Esophagus muscularis mucosa (tissue), 4 donors: ENCODE results near the gene RBP7. TPM values are rescaled to one million over a fixed set of nuclear protein-coding genes. Genes with fewer than 3 reads are reported as not detected.
A peak's percentile ranks its signal among the peaks of the same experiment; 100 is the strongest.

Experiments used
- DNase-seq: peaks from one replicate; pipeline ENCODE4 v3.0.0-alpha.2; 2017; ENCODE audit errors: extremely low spot score
- H3K27ac ChIP-seq, 4 donors: fragments of 200-600 bp; sonication (generic); replicated peaks in 1 of 4; 1 replicate in 3 of 4; 2 replicates in 1 of 4; pipeline ENCODE4 v1.5.1; 2016 to 2019; ENCODE audit warnings: mild to moderate bottlenecking in 1 of 4
- H3K27me3 ChIP-seq, 4 donors: fragments of 200-600 bp; sonication (generic); one replicate each; pipeline versions ENCODE4 v1.5.1 to v1.6.0; 2016 to 2019
- H3K36me3 ChIP-seq, 4 donors: fragments of 200-600 bp; sonication (generic); one replicate each; pipeline ENCODE4 v1.5.1; 2016 to 2019
- H3K4me1 ChIP-seq, 4 donors: fragments of 200-600 bp; sonication (generic); one replicate each; pipeline ENCODE4 v1.5.1; 2016 to 2019
- H3K4me3 ChIP-seq, 4 donors: fragments of 200-600 bp; sonication (generic); 1 replicate in 2 of 4; 2 replicates in 2 of 4; pipeline ENCODE4 v1.5.1; 2016 to 2019; ENCODE audit warnings: mild to moderate bottlenecking in 4 of 4, moderate library complexity in 1 of 4
- H3K9me3 ChIP-seq, 4 donors: fragments of 200-600 bp; sonication (generic); 1 replicate in 3 of 4; 2 replicates in 1 of 4; pipeline ENCODE4 v1.5.1; 2016 to 2019
- EP300 ChIP-seq: sonication (generic); formaldehyde crosslinking; IDR thresholded peaks from one replicate; pipeline ENCODE4 v1.6.1; 2017; ENCODE audit warnings: antibody characterized with exemption
- POLR2A ChIP-seq: fragments of 450-650 bp; IDR thresholded peaks from one replicate; pipeline ENCODE4 v1.6.1; 2017; ENCODE audit warnings: antibody characterized with exemption, moderate library complexity, mild to moderate bottlenecking, low read depth
- POLR2AphosphoS5 ChIP-seq, 2 donors: sonication (generic); formaldehyde crosslinking; IDR thresholded peaks; one replicate each; pipeline ENCODE4 v1.6.1; 2017; ENCODE audit warnings: antibody characterized with exemption in 2 of 2
- WGBS: methylation state at CpG from one replicate; pipeline ENCODE4 v1.1.5; 2018; 5-methylcytosine and 5-hydroxymethylcytosine counted together
- intact Hi-C: fragments of 100-400 bp; cut with DNase I; formaldehyde crosslinking; loops from one replicate; pipeline ENCODE4 v1.15.1; 2023
- total RNA-seq, 4 donors: library from RNA; depleted of rRNA; stranded (reverse); fragments of >200 nt; gene quantifications; one replicate each; pipeline versions ENCODE4 v1.1.0 to v1.2.1, GENCODE V29; 2016
- TF ChIP-seq, protein P1 (sequence below), 3 experiments: fragments of 200-600 bp in 2 of 3; fragments of 450-650 bp in 1 of 3; sonication (generic) in 2 of 3; IDR thresholded peaks; one replicate each; pipeline ENCODE4 v1.5.1; 2017 to 2019; ENCODE audit warnings: antibody characterized with exemption in 3 of 3, mild to moderate bottlenecking in 2 of 3, moderate library complexity in 1 of 3

RBP7 gene
- total RNA-seq, 4 donors from 2014 or later, result 5.4 to 30.2 (median 18.1) TPM

DNA sequence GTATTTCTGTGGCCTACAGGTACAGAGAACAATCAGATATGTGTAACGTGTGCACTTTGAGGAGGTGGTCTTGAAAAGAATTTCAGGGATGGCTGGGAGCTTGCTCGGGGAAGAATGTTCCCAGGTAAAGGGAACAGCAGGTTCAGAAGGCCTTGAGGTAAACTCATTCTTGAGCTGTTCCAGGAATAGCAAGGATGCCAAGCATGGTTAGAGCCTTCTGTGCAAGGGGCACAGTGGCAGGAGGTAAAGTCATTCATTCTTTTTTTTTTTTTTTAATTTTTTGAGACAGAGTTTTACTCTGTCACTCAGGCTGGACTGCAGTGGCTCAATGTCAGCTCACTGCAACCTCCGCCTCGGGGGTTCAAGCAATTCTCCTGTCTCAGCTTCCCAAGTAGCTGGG lies 45.7 kb downstream of the RBP7 start:
- H3K4me1 ChIP-seq, result peaks cover 36 to 86% (median 66%) of the 10 kb centered on the region in 4 donors
- H3K27ac ChIP-seq, result no peak overlapping the region
- no peak for TF ChIP-seq POLR2AphosphoS5 (IDR thresholded peaks at IDR 0.05)
- no peaks in the 10 kb centered on the region for H3K27me3 ChIP-seq
- intact Hi-C loops, result no loop called here
- DNase-seq, result no peak
- WGBS, result 97% methylated on average over 4 of the region's 4 CpGs
- no peaks in the 10 kb centered on the region for H3K9me3 ChIP-seq
- peaks cover 0 to 47% (median 14%) of the 10 kb centered on the region in 4 donors for H3K36me3 ChIP-seq
- no peak overlapping the region for H3K4me3 ChIP-seq

DNA sequence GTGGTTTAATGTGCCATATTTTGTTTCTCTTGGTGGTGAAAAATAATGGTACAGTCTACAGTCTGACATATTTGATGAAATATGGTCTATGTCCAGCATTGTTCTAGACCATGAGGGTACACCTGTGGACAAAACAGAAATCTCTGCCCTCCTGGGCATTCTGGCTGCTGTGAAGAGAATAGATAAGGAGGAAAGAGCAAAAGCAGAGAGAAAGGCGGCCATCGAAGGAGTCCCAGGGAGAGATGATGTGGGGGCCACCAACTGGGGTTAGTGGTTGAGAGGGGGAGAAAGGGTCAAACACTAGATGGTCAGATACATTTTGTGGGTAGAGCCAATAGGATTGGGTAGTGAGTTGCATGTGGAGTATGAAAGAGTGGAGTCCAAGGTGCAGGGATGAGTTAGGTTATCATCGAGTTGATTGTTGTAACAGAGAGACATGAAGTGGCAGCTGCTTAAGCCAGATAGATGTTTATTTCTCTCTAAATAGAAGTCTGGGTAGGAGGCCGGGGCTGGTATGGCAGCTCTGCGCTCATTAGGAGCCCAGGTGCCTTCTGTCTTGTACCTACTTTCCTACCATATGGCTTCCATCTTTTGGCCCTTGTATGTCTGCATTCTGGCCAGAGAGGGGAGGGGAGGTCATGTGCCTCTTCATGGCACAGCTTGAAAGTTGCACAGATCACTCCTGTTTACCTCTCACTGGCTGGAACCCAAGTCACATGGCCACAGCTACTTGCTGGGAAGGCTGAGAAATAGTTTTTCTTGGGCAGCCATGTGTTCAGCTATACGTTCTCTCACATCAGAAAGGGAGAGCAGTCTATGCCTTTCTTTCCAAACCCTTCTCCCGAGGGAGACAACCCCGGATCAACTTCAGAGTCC lies 48.7 kb downstream of the RBP7 start:
- TF ChIP-seq, protein P1, sequence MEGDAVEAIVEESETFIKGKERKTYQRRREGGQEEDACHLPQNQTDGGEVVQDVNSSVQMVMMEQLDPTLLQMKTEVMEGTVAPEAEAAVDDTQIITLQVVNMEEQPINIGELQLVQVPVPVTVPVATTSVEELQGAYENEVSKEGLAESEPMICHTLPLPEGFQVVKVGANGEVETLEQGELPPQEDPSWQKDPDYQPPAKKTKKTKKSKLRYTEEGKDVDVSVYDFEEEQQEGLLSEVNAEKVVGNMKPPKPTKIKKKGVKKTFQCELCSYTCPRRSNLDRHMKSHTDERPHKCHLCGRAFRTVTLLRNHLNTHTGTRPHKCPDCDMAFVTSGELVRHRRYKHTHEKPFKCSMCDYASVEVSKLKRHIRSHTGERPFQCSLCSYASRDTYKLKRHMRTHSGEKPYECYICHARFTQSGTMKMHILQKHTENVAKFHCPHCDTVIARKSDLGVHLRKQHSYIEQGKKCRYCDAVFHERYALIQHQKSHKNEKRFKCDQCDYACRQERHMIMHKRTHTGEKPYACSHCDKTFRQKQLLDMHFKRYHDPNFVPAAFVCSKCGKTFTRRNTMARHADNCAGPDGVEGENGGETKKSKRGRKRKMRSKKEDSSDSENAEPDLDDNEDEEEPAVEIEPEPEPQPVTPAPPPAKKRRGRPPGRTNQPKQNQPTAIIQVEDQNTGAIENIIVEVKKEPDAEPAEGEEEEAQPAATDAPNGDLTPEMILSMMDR (IDR thresholded peaks at IDR 0.05), result no peak
- peak; percentile 49 to 76 for TF ChIP-seq POLR2AphosphoS5 (IDR thresholded peaks at IDR 0.05)
- peaks cover 47 to 87% (median 69%) of the 10 kb centered on the region in 4 donors for H3K4me1 ChIP-seq
- H3K9me3 ChIP-seq, result no peaks in the 10 kb centered on the region
- intact Hi-C loops, result no loop called here
- no peaks in the 10 kb centered on the region for H3K27me3 ChIP-seq
- no peak for DNase-seq
- WGBS, result 44% methylated on average over 8 of the region's 8 CpGs
- H3K27ac ChIP-seq, result peak overlapping the region; percentile 67 to 78 (median 72)
- peak overlapping the region in 1 of 4 donors; percentile 3 for H3K4me3 ChIP-seq
- peaks cover 0 to 33% (median 8%) of the 10 kb centered on the region in 4 donors for H3K36me3 ChIP-seq

DNA sequence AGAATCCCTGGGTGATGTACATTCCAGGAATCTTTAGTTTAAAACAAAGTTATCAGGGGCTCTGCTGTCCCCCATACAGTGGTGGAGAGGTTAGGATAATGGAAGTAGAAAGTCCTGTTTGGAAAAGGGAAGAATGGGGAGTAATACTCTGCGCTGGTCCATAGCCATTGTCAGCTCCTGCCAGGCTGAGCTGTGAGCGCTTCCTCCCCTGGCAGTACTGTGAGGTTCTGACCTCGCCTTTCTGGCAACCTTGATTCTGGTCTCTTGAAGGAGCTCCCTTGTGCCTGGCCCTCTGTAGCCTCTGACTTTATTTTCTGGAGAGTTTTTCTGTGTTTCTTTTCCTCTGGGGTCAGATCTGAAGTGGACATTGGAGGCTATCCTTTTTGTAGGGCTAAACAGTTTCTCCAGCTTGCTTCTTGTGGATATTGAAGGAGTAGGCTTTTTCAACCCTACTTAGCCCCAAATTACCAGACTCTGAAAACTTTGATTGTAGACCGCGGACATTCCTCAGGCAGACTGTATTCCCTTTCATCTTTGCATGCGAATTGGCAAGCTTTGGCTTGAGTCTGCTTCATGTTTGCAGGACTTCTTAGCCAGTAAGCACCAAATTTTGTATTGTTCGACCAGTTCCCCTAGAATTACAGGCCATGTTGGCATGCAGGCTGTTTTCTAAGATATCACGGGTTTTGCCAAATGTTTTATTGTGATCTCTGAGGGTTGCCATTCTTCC lies 49.5 kb downstream of the RBP7 start:
- Histone ChIP-seq H3K27me3 (no peaks in the 10 kb centered on the region), H3K36me3 (peaks cover 0 to 28% (median 8%) of the 10 kb centered on the region in 4 donors), H3K27ac (peak overlapping the region; percentile 67 to 78 (median 72)), H3K4me3 (peak overlapping the region in 1 of 4 donors; percentile 3), H3K9me3 (no peaks in the 10 kb centered on the region), H3K4me1 (peaks cover 49 to 91% (median 68%) of the 10 kb centered on the region in 4 donors)
- intact Hi-C loops, result no loop called here
- DNase-seq, result no peak
- TF ChIP-seq, protein P1 (IDR thresholded peaks at IDR 0.05), result no peak
- TF ChIP-seq POLR2A, result no peak
- no peak for TF ChIP-seq EP300
- no peak for TF ChIP-seq POLR2AphosphoS5 (IDR thresholded peaks at IDR 0.05)
- WGBS, result 75% methylated on average over 8 of the region's 8 CpGs

DNA sequence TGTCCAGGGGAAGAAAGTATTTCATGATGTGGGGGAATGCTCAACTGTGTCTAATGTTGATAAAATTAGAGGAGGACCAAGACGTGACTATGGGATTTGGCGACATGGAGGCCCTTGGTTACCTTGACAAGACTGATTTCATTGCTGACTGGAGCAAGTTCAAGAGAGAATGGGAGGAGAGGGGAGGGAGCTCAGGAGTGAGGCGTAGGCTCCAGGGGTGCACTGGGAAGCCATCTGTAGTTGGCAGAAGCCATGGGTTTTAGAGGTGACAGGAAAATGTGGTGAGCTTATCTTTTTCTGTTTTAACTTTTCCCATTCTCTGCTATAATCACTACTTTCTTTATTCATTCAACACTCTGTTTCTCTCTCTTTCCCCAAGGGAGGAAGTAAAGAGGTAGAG lies 51.6 kb downstream of the RBP7 start:
- WGBS, result 96% methylated on average over 3 of the region's 3 CpGs
- DNase-seq, result no peak
- no peak overlapping the region for H3K4me3 ChIP-seq
- H3K4me1 ChIP-seq, result peaks cover 55 to 82% (median 63%) of the 10 kb centered on the region in 4 donors
- TF ChIP-seq POLR2AphosphoS5 (IDR thresholded peaks at IDR 0.05) (no peak), POLR2A (no peak), EP300 (no peak)
- TF ChIP-seq, protein P1 (IDR thresholded peaks at IDR 0.05), result no peak
- H3K36me3 ChIP-seq, result peaks cover 0 to 32% (median 2%) of the 10 kb centered on the region in 4 donors
- no peak overlapping the region for H3K27ac ChIP-seq
- intact Hi-C loops, result no loop called here
- no peaks in the 10 kb centered on the region for H3K27me3 ChIP-seq
- no peaks in the 10 kb centered on the region for H3K9me3 ChIP-seq

DNA sequence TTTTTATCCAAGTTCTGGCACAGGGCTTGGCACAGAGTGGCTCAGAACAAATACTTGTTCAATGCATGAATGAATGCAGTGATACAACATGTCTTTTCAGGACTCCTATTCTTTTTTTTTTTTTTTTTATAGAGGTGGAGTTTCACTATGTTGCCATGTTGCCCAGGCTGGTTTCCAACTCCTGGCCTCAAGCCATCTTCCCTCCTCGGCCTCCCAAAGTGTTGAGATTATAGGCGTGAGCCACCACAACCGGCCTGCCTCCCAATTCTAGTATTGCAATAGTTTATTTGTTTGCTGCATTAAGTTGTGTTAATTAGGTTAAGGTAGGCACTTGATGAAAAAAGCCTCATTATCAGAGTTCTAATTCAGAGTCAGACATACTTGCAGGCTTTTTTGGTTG lies 53.6 kb downstream of the RBP7 start:
- Histone ChIP-seq H3K27ac (no peak overlapping the region), H3K4me3 (no peak overlapping the region), H3K27me3 (no peaks in the 10 kb centered on the region), H3K4me1 (peaks cover 43 to 73% (median 52%) of the 10 kb centered on the region in 4 donors), H3K9me3 (no peaks in the 10 kb centered on the region), H3K36me3 (peaks cover 0 to 32% (median 2%) of the 10 kb centered on the region in 4 donors)
- no peak for TF ChIP-seq POLR2AphosphoS5 (IDR thresholded peaks at IDR 0.05)
- TF ChIP-seq POLR2A, result no peak
- TF ChIP-seq EP300, result no peak
- TF ChIP-seq, protein P1 (IDR thresholded peaks at IDR 0.05), result no peak
- DNase-seq, result no peak
- intact Hi-C loops, result no loop called here
- WGBS, result 60% methylated on average over 3 of the region's 3 CpGs
